NCI-H2227 treated with DMSO at 0.1 percent for 48 hours (cell line): Measurements from ENCODE around the gene ADH4.
"Not testable (repeated sequence)": the region's sequence is repeated elsewhere in the genome, so short reads cannot be mapped to it uniquely, and the experiment has no call there.

Experiments used
- DNase-seq: peaks from one replicate; lab custom pipeline; 2025; lab: John Stamatoyannopoulos, UW

ADH4 gene

DNA sequence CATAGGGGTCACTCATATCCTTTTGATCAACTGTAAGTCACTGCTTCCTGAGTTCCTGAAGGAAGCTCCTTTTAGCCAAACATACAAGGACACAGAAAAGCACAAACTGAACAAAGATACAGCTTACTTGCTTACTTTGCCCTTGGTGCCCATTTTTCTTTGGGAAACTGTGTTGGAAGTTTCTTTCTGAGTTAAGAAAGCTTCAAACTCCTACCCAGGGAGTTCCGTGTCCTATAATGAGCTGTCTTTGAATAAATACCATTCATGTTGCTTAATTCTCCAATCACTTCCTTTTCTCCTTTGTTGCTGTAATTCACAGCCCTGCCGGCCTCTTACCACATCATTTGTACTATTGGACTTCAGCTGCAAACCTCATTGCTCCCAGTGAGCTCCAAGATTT, at the start of gene ADH4:
ADH4 (minus strand) TSS at position 228 of the 400 bp plus-strand sequence; CDS start at position 153, 75 bp downstream.
- no peak for DNase-seq

DNA sequence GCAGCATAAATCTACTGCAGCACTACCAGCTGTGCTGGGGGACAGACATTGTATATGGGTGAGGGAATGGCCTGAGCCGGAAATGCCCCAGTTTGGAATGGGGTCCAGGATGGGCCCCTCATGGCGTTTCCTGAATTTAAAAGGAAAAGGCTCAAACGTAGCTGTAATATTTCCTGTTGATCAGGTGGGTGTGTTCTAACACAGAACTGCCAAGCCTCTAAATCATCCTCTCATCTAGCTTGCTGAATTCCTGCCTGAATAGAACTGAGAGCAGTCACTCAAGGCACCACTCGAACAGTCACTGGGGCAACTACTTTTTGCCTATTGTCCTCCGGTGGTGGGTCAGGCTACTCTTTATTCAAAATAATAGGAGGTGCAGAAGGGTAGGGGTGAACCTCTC, 46.2 kb upstream of the ADH4 start:
- DNase-seq = no peak

DNA sequence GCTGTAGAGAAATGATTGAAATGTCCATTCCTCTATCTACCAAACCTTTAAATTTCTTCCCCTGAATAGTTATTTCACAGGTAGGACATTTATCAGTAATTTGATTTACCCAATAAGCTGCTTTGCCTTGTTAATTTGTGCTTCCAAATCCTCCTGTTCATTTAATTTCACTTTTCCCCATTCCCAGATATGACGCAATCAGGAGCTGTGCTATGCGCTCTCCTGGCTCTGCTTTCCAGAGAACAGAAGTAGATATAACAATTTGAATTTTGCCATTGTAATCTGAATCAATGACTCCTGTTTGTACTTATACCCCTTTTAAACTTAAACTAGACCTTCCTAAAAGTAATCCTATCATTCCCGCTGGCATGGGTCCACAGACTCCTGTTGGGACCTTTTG, 45.8 kb upstream of the ADH4 start:
- not testable (repeated sequence) for DNase-seq

DNA sequence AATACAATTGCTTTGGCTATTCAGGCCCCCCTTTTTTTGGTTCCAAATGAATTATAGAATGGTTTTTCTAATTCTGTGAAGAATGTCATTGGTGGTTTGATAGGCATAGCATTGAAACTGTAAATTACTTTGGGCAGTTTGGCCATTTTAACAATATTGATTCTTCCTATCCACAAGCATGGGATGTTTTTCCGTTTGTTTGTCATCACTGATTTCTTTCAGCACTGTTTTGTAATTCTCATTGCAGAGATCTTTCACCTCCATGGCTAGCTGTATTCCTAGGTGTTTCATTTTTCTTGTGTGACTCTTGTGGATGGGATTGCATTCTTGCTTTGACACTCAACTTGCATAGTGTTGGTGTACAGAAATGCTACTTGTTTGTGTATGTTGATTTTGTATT, 41.9 kb upstream of the ADH4 start:
- DNase-seq = no peak

DNA sequence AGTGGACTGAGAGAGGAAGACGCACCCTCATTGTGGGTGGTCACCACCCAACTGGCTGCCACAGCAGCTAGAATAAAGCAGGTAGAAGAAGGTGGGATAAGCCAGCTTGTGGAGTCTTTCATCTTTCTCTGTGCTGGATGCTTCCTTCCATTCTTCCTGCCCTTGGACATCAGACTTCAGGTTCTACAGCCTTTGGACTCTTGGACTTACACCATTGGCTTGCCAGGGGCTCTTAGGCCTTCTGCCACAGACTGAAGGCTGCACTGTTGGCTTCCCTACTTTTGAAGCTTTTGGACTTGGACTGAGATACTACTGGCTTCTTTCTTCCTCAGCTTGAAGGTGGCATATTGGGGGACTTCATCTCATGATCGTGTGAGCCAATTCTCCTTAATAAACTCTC, 41.5 kb upstream of the ADH4 start:
- DNase-seq = no peak

DNA sequence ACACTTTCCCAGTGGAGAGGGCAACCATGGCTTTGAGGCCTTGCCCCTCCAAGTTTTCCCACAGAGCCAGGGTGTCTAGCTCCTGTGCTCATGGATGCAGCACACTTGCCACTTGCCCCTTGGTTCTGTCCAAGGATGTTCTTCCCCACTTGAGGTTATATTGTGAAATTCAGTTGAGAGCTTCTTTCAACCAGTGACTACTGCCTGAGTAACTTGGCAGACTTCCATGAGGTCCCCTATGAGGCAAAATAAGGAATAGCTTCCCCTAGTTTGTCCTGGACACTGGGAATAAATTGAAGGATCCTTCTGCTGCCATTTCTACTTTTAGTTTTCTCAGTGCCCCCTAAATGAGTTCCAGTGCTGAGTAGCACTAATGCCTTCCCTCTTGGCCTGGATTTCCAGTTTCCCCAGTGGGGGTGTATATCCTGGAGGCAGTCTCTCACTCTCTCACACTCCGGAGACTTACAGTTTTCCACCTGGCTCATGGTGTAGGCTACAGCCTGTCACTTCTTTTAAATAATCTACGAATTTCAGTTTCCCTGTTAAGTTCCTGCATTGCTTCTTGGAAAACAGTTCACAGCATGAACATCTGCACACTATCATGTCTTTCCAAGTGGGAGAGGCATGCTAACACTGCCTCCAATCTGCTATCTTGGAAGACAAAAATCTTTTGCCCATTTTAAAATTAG, 36.4 kb upstream of the ADH4 start:
- no peak for DNase-seq

DNA sequence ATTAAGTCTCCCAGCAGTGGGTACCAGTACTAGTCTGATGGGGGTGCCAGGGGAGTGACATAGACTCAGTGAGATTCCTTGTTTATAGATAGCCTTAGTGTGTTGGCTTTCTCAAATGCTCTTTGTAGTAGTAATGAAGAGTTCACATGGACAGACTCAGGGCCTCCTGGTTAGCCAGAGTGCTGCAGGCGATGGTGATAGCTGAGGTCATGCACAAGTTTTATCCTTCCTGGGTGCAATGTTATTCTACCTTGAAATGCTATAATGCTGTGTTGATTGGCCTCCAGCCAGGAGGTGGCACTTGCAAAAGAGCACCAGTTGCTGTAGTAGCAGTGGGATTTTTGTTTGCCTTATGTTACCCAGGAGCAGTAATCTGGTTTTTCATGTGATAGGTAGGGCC, 35.5 kb upstream of the ADH4 start:
- DNase-seq = no peak

DNA sequence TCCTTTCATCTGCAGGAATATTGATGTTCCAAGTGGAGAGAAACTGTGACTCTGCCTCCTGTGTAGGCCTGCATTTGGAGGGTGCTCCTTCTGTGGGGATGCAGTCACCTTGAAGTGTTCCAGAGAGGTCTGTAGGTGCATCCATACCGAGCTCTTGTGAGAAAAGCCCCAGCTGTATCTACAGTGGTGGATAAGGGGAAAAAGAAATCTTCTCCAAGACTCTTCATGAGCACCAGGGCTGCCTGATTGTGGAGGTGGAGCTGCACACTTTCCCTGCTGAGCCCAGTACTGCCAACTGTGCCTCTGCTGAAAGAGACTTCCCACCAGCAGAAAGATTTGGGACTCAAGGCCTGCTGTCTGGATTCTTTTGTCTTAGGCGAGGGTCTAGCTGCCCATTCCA, 35.1 kb upstream of the ADH4 start:
- DNase-seq = no peak

DNA sequence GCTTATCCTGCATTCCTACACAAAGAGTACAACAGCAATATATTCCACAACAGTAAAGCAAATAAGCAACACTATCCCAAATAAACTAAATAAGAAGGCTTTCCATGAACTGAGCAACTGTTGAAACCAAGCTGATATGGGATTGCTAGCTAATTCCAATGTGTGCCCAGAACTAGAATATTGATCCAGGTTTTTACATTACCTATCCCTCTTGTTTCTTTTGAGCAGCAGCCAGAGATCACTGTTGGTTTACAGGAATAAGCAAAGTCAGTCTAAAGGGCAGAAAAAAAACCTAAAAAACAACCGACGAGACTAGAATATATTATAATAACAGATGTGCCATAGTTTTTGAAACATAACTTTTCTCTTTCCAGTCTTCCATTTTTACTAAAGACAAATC, 22.4 kb upstream of the ADH4 start:
- DNase-seq = no peak

DNA sequence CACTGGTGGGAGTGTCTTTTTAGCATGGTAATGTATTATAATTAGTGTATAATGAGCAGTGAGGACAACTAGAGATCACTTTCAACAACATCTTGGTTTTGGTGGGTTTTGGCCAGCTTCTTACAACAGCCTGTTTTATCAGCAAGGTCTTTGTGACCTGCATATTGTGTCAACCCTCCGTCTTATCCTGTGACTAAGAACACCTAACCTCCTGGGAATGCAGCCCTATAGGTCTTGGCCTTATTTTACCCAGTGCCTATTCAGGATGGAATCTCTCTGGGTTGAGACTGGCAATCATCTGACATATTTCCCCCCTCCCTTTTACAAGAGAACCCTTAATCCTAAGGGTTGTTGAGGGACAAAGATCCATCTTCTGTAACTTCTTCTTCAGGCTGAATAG, 21.9 kb upstream of the ADH4 start:
- no peak for DNase-seq

DNA sequence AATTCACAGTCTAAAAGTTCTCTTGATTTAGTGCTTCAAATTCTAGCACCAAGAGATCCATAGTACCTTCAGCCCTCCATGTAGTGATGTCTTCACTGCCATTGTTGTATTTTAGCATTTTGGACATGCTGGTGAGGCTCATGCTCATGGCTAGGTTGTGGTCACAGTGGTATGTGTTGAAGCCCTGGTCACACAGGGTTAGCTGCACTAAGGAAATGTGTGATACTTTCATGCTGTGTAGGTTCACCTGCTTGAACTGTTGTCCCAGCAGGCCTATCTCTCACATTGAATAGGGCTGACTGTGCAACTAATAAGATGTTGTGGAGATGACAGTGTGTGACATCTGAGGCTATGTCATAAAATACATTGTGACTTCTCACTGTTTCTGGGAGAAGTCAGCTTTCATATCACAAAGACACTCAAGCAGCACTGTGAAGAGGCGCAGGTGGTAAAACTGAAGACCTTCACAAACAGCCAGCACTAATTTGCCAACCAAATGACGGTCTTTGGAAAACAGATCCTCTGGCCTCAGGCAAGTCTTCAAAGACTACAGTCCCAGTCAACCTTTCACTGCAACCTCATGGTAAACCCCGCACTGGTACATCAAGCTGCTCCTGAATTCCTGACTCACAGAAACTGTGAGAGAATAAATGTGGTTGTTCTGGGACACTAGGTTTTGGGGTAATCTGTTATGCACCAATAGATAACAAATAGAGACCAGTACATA, 17.4 kb upstream of the ADH4 start:
- no peak for DNase-seq

DNA sequence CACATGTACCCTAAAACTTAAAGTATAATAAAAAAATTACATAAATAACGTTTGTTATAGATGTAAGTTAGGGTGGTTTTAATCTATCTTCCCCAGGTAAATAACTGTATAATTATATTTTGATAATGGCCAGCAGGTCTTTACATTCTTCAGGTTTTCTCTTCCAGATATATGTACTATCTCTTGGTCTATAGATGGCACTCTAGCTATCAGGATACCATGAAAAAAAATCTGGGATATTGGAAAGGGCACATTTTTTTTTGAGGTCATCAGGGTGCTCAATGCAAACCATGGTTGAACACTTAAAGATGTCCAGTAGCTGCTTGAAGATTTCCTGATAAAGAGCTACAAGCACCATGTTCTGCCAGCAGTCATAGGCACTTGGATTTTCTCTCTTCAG, 15.6 kb upstream of the ADH4 start:
- no peak for DNase-seq

DNA sequence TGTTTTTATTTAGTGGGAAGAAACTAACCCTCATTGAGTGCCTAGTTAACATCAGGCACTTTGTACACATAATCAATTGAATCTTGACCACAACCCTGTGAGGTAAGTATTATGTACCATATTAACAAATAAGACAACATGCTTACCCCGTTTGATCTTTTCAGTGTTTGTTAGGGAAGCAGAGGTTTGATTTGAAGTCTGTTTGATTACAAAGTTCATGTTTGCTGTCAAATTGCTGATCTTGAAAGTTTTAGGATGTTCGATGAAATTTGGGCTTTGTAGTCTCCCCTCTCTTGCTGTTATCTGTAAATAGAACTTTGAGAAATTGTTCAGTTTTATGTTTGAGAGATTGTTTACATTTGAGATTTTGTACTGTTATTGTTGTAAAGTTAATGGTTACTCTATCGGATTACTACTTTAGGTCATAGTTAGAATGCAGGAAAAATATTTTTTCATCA, 13.4 kb upstream of the ADH4 start:
- no peak for DNase-seq

DNA sequence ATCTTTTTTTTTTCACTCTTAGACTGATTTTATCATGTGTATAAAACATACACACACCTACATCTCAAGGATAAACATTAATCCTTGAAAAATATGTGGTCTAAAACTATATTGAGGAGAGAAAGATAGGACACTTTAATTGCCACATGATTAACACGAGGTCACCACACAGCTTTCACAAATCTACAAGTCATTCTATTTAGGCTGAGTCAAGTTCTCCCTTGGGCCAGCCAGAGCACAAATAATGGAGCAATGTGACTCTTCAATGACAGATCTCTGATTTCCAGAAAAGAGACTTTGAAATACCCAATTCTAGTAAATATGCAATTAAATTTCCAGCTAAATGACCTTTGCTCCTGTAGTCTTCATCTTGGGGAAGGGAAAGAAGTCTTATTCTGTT, 12.9 kb upstream of the ADH4 start:
- no peak for DNase-seq

DNA sequence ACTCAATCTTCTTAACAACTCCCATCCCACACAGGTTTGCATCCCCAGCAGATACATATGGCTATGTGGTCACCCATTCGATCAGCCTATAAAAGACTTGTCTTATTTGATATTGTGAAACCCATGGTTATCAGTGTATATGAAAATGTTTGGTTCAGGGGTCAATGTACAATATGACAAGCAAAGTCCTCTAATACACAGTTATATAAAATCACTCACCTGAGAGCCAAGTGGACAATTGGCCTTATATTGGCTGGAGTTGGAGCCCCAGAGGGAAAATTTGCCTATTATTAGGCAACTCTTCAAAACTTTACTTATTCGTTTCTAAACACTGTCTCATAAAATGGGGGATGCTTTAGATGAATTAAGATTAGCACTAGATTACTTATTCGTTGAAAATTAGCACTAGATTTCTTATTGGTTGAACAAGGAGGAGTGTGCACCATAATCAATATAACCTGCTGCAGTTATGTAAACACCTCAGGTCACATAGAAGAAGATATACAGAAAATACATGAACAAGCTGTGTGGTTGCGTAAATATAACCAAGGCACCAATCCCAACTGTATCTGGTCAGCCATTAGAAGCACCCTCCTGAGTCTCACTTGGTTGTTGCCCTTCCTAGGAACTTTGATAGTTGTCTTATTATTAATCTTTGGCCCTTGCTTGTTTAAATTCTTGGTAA, 10.7 kb upstream of the ADH4 start:
- no peak for DNase-seq

DNA sequence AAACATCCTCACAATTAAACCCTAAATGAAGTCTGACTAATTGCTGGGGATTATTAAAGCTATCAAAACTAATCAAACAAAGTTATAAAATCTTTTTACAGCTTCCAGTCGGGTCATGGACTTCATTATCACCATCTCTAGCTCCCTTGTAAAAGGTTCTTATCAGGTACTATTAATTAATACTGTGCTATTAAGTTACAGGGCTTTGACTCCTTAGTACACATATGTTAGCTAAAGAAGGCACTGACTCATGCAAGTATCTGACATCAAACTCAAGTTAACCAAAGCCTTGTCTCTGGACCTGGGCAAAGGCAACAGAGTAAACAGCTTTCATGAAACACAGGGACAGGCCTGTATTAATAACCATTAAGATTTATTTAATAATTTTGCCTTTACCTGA, 7.9 kb upstream of the ADH4 start:
- DNase-seq = no peak

DNA sequence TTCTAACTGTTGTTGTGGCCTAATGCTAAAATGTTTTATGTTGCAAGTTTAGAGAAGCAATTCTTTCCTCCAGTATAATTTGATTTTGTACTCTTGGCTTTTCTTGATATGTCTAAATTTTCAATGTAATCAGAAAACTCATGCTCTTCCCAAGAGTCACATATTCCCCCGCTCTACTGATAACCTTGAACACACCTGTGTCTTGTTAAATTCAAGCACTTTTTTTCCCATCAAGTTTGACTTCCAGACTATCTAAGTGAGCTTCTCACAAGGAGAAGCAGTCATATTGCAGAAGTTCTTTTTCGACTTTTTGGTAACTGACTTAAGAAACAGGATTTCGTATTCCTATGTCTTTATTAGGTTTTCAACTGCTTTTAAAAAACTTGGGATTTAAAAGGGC, 7.4 kb upstream of the ADH4 start:
- DNase-seq = no peak

DNA sequence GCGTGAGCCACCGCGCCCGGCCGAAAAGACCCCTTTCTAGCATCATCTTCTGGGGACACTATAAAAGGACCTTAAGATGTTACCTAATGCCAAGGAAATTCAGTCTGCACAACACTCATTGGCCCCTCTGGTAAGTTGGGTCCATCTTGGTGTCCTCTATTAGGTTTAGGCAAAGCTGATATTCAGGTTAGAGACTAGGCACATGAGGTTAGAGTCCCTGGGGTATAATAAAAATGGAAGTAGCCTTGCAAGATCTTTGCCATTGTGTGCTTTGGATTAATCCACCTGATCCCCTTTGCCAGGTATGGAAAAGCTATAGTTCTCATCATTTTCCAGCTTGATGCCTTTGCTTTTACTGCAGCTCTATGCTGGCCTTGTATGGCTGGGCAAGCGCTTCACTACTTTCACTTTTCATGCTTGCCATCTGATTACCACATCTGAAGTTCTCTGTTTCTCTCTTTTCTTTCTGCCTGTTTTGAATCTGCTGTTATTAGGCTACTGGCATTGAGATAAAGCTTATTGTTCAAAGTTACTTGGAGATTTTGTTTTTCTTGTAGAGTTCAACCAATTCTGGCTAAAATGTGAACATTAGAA, 5.4 kb upstream of the ADH4 start:
- no peak for DNase-seq

DNA sequence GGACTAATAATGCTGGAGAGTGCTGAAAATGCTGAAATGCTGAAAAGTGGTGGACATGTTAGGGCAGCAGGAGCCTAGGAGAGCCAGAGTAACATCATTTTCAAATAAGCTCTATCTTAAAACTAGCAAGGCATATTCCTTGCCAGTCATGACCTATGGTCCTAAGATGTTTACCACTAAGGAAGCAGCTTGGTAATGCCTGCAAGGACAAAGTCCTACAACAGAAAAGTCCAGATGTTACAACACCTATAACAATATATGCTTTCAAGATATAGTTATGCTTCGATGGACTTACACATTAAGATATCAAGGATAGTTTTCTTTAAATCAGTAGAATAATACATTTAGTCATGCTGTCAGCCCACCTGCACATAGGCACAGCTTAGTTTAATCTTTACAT, 4.5 kb upstream of the ADH4 start:
- DNase-seq = no peak

DNA sequence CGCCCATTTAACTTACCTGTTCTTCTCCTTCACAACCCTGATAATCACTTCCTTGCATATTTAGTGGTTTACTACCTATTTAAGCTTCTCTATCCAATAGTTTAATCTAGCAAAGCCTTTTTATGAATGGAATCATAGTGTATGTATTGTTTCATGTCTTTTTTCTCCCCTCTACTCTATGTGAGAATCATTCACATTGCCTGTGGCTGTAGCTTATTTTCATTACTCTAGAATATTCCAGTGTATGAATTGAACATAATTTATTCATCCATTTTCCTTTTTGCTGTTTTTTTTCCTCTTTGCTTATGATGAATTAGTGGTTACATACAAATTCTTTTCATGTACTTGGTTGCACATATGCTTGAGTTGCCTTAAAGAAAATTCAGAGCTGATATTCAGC, 490 bp upstream of the ADH4 start:
- DNase-seq = no peak

DNA sequence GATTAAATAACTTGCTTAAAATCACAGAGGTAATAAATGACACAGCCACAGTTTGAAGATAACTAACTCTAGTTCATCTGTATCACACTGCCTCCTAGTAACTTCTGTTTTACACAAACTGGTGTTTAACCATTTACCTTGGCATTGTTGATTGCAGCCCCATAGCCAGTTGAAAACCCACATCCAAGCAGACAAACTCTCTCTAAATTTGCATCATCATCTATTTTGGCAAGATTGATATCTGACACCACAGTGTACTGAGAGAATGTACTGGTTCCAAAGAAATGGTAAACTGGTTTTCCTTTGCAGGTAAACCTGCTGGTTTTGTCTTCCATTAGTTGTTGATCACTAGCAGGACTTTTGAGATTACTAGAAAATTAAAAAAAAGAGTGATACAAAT, 7.8 kb downstream of the ADH4 start:
- DNase-seq = no peak

DNA sequence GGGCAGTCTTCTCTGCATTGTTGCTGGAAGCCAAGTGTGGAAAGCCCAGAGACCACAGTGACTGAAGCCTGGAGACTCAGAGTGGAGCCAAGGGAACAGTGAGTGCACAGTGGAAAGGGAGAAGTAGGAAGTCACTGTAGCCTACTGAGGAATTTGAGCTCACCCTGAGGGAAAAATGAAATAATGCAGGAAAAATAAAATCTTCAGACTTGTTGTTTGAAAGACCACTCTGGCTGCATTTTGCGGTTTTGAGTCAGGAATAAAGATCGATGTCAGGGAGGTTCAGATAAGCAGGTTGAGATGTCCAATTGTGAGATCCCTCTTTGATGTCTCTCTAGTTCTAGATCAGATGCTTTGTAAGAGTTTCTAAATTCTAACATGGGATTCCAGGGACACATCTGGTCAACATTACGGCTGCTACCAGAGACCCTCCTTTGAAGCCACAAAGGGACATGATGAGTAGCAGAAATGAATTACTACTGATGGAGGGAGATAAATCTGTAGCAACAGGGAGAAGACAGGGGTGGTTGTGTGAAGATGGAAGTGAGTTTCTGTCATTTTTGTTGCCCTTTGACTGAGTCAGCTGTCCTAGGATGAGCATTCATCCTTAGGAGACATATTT, 8.4 kb downstream of the ADH4 start:
- DNase-seq = no peak
